Activated T-cell treated with anti-CD3 and anti-CD28 coated beads, Interleukin-2, amount 50 U/mL, for 1 hour (primary cell): ENCODE measurements around the gene UBQLN1.
A peak's percentile ranks its signal among the peaks of the same experiment; 100 is the strongest.
"Not testable (repeated sequence)": the region's sequence is repeated elsewhere in the genome, so short reads cannot be mapped to it uniquely, and the experiment has no call there.

ENCODE experiments used
- DNase-seq: peaks from one replicate; pipeline ENCODE4 v3.0.0-alpha.2; 2020

The UBQLN1 gene

GRCh38 chr9:83707768-83708514, at the start of gene UBQLN1:
Gene UBQLN1, minus strand, starts transcription at chr9:83707958. Its CDS starts 279 bp downstream, at chr9:83707679.
- peak; percentile 93 for DNase-seq

GRCh38 chr9:83754383-83754977, 46.7 kb upstream of the UBQLN1 start:
- DNase-seq = no peak

GRCh38 chr9:83749706-83750105, 41.9 kb upstream of the UBQLN1 start:
- DNase-seq = no peak

- DNase-seq = no peak
Observed at GRCh38 chr9:83744206-83744605, 36.4 kb upstream of the UBQLN1 start.

- DNase-seq = no peak
Observed at GRCh38 chr9:83733739-83734138, 26.0 kb upstream of the UBQLN1 start.

GRCh38 chr9:83728591-83729368, 21.0 kb upstream of the UBQLN1 start:
- DNase-seq = not testable (repeated sequence)

- DNase-seq = no peak
Observed at GRCh38 chr9:83724436-83724835, 16.7 kb upstream of the UBQLN1 start.

GRCh38 chr9:83722726-83723495, 15.2 kb upstream of the UBQLN1 start:
- DNase-seq = no peak

- no peak for DNase-seq
Observed at GRCh38 chr9:83721509-83721908, 13.8 kb upstream of the UBQLN1 start.

GRCh38 chr9:83715794-83716193, 8.0 kb upstream of the UBQLN1 start:
- no peak for DNase-seq

GRCh38 chr9:83715221-83715620, 7.5 kb upstream of the UBQLN1 start:
- no peak for DNase-seq

GRCh38 chr9:83714329-83714728, 6.6 kb upstream of the UBQLN1 start:
- DNase-seq = no peak

GRCh38 chr9:83708515-83709158, 879 bp upstream of the UBQLN1 start:
- peak; percentile 63 for DNase-seq

- no peak for DNase-seq
Observed at GRCh38 chr9:83707518-83707767, 315 bp downstream of the UBQLN1 start.

- DNase-seq = peak; percentile 69
Observed at GRCh38 chr9:83706676-83707517, 861 bp downstream of the UBQLN1 start.

GRCh38 chr9:83705219-83705651, 2.5 kb downstream of the UBQLN1 start:
- not testable (repeated sequence) for DNase-seq

GRCh38 chr9:83701769-83702168, 6.0 kb downstream of the UBQLN1 start:
- no peak for DNase-seq

- DNase-seq = no peak
Observed at GRCh38 chr9:83701286-83701685, 6.5 kb downstream of the UBQLN1 start.

GRCh38 chr9:83699615-83700014, 8.1 kb downstream of the UBQLN1 start:
- DNase-seq = no peak

- no peak for DNase-seq
Observed at GRCh38 chr9:83698976-83699585, 8.7 kb downstream of the UBQLN1 start.

GRCh38 chr9:83691492-83691891, 16.3 kb downstream of the UBQLN1 start:
- no peak for DNase-seq
